Stimulated activated naive CD4-positive, alpha-beta T cell (primary cell): ENCODE measurements around the gene INPP4B.
"Not testable (repeated sequence)": the region's sequence is repeated elsewhere in the genome, so short reads cannot be mapped to it uniquely, and the experiment has no call there.

Experiments
- DNase-seq, 6 experiments: peaks; one replicate each; lab custom pipeline; 2025; lab: John Stamatoyannopoulos, UW

The INPP4B gene

DNA sequence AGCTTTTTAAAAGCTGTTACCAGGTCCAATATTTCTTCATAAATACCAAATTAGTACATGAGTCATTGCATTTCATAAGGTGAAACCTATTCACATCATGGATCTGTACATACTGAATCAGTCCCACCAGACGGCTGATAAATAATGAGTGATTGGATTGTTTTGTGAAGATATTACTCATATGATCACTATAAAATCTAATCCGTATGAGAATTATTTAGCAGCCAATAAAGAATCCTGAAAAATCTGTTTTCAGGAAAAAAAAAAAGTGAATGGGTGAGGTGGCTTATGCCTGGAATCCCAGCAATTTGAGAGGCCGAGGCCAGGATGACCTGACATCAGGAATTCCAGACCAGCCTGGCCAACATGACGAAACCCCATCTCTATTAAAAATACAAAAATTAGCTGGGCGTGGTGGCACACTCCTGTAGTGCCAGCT is 438.1 kb downstream of the INPP4B start:
- DNase-seq: no peak

DNA sequence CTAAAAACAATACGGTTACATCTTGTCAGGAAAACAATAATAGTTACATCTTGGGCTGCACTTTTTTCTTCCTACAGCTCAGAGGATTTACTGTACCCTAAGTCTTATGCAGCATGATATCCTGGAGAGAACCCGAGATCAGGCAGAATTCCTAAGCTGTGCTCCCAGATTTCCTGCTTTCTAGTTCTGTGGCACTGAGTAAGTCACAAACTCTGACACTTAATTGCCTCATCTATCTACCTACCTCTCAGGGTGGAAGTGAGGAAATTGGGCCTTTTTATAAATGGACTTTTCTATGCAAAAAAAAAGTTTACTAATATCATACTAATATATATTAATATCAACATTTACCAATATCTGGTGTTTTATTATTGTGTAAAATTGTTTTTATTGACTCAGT is 438.5 kb downstream of the INPP4B start:
- DNase-seq: peak in 1 of 6 experiments; percentile 34

DNA sequence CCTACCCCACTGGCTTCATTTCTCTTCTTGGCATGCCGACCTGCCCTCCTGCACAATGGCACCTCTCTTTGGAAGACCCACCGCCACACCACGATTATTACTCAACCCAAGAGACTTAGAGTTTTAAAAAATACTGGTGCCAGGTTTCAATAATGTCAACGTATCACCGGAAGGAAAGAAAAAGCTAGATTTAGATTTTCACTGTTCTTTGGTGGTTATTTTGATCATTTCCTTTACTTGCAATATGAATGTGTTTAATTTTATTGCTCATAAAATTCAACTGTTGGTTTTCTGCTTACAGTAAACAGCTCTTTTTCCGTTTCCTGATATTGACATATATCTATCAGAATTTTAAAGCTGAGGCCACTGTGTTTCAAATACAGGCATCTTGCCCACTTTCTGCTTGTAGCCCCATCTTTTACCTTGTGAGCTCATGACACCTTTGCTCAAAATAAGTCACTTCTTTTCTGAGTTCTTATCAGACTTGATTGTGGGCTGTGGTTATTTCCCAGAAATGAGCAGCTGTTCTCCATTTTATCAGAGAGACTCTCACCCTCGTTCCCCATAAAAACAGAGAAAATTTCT is 439.1 kb downstream of the INPP4B start:
- DNase-seq: peak in 3 of 6 experiments; percentile 42 to 70 (median 58)

- no peak for DNase-seq
Observed at GRCh38 chr4:142406499-142406835, 439.6 kb downstream of the INPP4B start.

- DNase-seq: peak in 2 of 6 experiments; percentile 1 to 45
Observed at GRCh38 chr4:142405695-142406498, 440.2 kb downstream of the INPP4B start.

GRCh38 chr4:142405021-142405694 is 440.9 kb downstream of the INPP4B start:
- DNase-seq: peak; percentile 39 to 68 (median 60)

GRCh38 chr4:142404191-142404611 is 441.9 kb downstream of the INPP4B start:
- DNase-seq: peak in 2 of 6 experiments; percentile 1 to 4

DNA sequence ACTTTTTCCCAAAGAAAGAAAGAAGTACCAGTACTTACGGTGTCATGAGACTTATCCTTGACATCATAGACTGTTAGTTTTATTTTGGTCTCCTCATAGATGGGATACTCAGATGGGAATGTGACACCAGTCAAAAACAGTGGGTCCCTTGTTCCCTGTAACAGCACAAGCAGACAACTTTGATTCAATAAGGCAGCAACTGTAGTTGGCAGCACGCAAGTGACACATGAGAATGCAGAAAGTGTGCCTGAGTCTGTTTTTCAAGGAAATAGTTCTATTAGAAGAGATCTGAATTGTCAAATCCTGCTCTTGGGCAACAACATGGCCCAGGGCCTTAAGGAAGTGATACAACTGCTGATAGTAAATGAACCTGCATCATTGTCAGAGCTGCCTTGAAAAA is 443.2 kb downstream of the INPP4B start:
- DNase-seq: peak in 1 of 6 experiments; percentile 1

- DNase-seq: no peak
Observed at GRCh38 chr4:142402156-142402555, 443.9 kb downstream of the INPP4B start.

DNA sequence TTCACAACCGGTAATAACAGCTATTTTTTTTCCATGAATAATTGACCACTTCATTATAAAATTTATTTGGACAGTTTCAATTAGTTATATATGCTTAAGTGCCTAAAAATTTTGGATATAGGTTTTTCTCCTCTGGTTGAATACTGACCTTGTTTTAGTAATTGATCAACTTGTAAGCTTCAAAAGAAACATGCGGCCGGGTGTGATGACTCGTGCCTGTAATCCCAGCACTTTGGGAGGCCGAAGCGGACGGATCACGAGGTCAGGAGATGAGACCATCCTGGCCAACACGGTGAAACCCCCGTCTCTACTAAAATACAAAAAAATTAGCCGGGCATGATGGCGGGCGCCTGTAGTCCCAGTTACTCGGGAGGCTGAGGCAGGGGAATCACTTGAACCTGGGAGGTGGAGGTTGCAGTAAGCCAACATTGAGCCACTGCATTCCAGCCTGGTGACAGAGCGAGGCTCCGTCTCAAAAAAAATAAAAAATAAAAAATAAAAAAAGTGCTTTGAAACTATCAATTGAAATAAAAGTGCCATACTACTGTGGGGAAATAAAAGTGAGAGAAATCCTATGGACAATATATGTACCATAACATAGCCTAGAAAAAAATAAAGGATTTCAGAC is 448.6 kb downstream of the INPP4B start:
- not testable (repeated sequence) for DNase-seq

- no peak for DNase-seq
Observed at GRCh38 chr4:142396279-142396678, 449.8 kb downstream of the INPP4B start.

GRCh38 chr4:142393127-142393526 is 453.0 kb downstream of the INPP4B start:
- no peak for DNase-seq

DNA sequence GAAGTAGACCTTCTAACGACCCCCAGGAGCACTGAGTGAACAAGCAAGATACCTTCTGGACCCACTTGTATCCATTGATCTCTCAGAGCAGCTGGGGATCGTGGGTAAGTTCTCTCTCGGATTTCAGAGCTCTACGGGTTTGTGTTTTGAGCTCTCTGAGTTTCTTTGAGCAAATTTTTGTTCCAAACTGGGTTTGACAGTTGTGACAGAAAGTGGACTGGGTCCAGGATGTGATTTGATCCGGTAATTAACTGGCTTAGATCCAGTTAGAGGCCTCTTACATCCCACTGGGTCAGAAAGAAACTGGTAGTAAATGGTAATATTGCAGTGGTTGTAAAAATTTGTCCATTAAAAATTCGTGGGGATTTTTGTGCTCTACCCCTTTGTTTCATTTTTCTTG is 459.2 kb downstream of the INPP4B start:
- no peak for DNase-seq

- DNase-seq: no peak
Observed at GRCh38 chr4:142386449-142386848, 459.7 kb downstream of the INPP4B start.

- no peak for DNase-seq
Observed at GRCh38 chr4:142383800-142384470, 462.2 kb downstream of the INPP4B start.

DNA sequence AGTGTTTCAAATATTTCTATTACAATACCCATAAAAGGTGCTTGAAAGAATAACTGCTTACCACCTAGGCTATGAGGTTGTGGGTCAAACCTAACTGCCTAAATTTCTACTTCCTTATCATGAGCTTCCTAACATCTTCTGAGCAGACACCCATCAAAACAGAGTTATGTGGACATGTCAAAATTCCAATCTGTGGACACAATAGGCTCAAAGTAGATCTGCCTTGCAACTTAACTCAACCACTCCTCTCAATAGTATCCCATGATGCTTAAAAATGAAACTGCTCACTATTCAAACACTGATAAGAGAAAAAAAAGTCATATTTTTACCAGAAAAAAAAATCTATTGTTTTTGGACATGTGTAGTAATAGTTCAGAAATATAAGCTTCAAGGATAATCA is 462.7 kb downstream of the INPP4B start:
- DNase-seq: no peak

DNA sequence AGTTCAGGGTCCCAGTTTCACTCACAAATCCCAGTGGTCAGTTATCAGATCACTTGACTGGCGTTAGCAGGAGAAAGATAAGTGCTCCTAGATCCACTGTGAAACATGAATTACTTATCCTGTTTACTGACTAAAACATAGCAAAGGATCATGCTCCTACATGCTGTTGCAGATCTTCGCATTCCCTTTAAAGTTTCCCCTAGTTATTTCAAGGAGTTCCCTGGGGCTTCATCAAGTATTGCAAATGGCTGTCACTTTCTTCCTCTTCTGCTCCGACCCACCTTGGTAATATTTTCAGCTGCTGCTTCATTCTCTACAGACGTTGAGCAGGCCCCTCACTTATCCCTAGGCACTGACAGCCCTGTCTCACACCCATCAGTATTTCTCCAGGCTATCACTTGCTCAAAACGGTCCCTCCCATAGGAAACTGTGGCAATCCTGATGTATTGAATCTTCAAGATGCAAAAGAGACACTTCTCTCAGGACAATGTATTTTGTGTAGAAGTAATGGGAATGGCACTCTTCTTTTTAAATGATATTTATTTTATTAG is 466.0 kb downstream of the INPP4B start:
- no peak for DNase-seq

DNA sequence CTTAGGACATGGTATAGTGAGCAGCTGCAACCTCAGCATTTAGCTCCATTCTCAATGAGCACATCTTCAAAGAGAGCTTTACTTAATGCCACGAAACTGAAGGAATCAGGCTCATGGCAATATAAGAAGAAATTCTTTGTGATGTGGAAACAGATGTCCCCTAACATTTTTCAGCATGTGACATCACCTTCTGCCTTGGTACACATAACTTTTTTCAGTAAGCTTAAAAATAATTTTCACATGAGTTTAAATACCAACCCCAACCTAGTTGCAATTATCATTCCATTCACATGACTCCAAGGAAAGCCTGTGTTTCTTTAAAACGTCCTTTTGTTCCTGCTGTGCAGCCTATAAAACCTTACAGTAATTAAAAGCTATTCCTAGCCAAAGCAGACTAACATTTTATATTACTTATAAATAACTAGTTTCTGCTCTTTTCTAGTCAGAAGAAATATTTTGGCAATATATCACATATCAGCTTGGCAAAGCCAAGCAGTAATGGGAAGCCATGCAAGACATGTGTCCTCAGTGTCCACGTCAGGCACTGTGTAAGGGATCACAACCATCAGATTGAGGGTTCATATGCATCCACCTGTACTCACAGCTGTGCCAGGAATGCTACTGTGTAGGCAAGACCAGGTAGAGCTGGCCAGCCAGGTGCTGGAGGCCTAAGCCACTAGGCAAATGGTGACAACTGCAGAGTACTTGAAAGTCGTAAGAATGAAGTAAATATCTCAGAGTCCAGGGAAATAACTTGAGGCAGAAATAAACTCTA is 466.6 kb downstream of the INPP4B start:
- no peak for DNase-seq

GRCh38 chr4:142378179-142378578 is 467.9 kb downstream of the INPP4B start:
- DNase-seq: no peak

DNA sequence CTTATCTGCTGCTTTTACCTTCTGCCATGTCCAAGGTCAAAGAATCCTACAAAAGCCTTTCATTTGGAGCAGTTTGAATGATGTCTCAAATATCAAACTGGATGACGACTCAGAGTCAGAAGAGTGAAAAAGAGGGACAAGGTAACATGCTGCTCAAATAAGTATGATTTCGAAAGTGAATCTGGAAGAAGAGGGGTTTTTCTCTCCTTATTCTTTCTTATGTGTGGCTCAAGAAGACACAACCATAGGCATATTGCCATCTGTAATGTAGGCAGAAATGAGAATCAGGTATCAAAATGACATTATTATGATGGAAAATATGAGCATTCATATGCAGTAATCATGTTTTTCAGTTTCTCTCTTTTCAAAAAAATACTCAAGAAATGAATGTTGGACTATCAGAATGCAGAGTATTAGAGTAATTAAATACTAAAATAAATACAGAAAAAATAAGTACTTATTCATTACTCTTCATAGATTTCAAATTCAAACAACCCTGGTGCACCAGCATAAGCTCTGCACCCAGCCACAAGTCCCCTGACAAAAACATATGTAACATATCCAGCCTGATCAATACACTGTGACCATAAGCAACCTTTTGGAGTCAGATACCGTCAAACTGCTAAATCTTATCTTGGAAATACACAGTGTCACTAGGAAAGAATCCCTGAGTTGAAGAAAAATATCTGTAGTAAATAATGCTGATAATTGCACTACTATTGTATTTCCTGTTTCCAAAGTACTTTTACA is 468.6 kb downstream of the INPP4B start:
- no peak for DNase-seq
